HG03039 (cell line): ENCODE data around the gene SLIT3.

ENCODE experiments used
- ATAC-seq: cut with Tn5 transposase; IDR thresholded peaks from one replicate; pipeline ENCODE4 v1.9.1; 2021; ENCODE audit warnings: mild to moderate bottlenecking, moderate library complexity; ENCODE audit not compliant: unreplicated experiment

Gene SLIT3

DNA sequence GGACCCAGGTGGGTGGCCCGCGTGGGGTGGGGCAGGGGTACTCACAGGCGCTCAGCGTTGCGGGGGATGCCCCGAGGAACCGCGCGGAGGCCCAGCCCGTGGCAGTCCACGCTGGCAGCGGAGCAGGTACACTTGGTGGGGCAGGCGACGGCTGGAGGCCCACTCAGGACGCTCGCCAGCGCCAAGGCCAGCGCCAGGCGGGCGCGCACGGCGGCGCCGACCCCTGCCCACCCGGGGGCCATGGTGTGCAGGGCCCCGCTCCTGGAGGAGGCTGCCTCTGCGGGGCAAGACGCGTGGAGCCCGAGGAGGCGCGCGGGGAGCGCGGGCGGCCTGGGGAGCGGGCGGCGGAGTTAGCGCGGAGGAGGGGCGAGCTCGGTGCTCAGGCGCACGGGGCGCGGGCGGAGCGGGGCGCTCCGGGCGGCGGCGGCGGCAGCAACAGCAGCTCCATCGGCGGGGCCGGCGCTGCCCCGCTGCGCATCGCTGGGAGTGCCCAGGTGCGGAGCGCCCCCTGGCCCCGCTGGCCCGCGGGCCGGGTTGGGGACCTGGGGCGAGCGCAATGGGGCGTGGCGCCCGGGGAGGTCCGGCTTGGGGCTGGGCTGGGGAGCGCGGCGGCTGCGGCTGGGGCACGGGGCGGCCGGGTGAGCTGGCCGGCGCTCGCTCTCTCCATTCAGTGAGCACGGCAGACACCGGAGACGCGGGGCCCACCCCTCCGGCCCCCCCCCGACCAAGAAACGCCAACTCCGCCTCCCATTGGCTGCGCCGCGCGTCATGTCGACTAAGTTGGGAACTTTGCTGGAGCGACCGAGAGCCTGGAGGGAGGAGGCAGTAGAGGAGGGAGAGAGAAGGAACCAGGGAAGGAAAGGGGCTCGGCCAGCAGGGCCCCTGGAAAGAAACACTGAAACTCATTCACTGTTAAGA is at the start of gene SLIT3:
TSS of gene SLIT3 (minus strand) at position 672 of the 918 bp plus-strand sequence. CDS start at position 242, 430 bp downstream.
- no peak for ATAC-seq

DNA sequence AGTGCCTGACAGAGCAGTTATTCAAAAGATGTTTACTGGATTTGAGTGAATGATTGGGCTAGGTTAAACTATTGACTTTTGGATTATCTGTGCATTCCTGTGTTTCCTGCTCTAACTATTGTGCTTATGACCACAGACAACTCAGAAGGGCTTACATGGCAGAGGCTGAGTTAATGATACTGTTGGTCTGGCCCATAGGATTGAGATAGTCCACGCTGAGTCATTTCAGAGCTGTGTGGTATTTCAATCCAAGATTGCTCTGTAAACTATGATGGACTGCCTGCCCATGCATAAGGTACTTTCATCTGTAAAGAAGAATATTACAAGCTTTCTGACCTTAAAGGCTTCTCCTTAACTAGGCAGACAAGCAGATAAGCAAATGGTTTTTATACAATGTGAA is 49.1 kb upstream of the SLIT3 start:
- no peak for ATAC-seq

DNA sequence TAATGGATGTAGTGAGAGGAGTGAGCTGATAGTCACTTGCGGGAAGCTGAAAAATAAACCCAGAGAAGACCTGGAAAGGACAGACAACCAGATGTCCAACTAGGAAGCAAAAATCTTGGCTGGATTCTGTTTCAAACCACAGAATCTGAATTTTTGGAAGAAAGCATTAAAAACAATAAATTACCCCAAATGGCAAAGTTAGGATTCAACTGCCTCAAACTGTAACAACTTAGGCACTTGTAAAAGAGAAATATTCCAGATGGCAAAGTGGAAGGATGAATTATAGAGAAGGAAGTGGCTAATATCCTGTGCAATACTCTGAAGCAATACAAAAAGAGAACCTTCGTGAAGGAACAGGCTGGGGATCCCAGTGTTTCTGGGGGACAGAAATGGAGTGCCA is 46.8 kb upstream of the SLIT3 start:
- ATAC-seq, result no peak

DNA sequence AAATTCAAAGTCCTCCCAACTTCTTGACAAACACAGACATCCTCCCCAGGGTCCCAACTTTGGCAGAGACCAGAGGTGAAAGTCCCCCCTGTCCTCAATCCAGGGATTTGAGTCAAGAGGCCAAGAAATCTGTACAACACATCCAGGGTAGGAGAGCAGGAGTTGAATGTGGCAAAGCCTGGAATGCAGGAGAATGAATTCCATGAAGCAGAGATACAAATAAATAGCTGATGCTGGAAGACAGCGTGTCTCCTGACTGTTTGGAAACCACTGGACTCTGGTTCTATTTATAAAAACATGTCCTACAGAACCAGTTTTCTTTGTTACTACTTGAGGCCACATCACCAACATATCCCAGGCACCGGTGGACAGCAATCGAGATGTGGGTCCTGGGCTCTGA is 43.7 kb upstream of the SLIT3 start:
- ATAC-seq, result no peak

DNA sequence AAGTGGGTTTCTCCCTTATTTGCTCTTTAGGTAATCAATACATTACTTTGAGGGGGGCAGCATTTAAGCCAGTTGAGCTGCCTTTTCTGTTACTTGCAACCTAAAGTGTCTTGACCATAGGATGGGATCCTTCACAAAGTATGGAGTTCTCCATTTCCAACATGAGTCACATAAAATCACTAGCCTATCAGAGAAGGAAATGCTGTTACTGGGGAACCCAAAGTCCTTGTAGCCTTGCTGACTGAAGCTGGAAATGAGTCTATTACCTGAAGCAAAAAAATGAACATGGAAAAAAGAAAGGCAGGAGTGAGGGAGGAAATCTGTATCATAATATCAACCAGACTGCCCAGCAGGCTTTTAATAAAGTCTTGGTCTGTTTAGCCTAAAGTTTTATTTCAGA is 42.8 kb upstream of the SLIT3 start:
- ATAC-seq, result no peak

DNA sequence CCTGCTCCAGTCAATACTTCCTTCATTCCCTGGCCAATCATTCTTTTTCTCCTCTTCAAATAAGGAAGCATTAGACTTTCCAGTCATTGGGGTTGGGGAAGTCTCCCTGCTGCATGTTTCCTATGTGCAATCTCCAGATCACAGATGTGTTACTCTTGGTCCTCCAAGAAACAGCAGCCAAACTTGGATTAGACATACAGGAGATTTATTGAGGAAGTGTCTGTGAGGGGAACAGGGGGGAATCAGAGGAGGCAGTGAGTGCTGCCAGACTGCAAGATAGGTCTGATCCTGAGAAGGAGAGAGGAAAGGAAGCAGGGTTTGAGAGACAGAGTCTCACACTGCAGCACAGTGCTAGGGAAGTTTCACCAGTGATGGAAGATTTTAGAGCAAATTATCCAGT is 40.6 kb upstream of the SLIT3 start:
- no peak for ATAC-seq

DNA sequence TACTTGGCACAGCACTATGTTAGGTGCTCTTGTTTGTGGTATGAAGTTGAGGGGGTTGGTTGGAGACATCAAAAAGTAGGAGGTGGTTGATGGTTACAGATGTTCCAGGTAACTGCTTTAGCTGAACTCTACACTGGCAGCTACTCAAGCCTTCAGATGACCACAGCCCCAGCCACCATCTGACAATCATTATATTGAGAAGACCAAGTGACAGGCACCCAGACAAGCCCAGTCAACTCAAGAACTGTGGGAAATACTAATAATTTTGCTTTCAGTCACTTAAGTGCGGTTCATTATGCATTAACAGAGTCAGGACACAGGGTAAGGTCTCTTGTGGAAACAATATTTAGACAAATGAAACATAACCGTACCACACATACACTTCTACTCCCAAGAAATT is 38.9 kb upstream of the SLIT3 start:
- ATAC-seq, result no peak

DNA sequence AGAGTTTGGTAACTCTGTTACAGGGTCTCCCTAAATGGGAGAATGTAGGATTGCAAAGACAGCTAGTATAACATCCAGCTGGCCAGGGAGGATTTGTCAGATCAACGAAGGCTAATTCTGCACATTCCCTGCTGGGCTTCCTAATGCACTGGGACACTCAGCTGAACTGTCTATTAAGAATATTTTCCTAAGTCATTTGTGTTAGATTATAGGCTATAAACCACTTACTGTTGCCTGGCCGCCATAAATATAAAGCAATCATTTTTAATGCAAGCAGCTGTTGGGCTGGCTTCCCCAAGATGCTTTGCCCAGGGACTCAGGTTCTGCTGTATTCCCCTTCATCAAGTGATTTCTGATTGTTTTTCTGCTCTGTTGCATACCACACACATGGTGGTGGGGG is 35.3 kb upstream of the SLIT3 start:
- ATAC-seq, result no peak

DNA sequence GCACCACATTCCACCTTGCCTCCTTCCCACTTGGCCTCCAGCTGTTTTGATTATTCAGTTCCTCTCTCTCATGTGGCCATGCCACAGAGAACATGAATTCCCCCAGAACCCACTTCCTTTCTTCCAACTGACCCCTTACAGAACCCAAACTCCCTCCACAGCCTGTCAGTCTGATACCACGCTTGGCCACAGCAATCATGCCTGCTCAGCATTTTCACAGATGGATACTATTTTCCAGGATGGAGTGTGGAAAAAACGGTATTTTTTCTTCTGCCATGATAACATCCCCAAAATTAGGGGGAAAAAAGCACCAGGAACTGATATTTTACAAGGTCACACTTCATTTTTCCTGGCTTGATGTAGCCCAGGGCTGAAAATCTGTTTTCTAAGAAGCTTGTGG is 34.9 kb upstream of the SLIT3 start:
- ATAC-seq, result no peak

DNA sequence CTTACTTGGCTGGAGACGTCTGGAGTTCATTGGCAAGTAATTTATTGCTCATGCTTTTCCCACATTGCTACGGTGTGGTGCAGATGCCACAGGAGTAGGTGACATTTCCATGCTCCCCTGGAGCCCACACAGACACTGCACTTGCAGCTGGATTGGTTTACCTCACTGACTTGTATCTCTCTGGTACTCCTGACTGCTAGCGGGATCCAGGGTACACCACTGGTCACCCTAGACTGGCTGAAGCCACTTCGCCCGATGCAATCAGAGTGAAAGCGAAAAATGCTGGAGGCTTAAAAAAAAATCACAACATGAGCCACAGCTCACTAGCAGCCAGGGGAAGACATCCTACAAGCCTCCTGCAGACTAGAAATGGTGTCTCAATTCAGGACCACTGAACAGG is 32.6 kb upstream of the SLIT3 start:
- no peak for ATAC-seq

DNA sequence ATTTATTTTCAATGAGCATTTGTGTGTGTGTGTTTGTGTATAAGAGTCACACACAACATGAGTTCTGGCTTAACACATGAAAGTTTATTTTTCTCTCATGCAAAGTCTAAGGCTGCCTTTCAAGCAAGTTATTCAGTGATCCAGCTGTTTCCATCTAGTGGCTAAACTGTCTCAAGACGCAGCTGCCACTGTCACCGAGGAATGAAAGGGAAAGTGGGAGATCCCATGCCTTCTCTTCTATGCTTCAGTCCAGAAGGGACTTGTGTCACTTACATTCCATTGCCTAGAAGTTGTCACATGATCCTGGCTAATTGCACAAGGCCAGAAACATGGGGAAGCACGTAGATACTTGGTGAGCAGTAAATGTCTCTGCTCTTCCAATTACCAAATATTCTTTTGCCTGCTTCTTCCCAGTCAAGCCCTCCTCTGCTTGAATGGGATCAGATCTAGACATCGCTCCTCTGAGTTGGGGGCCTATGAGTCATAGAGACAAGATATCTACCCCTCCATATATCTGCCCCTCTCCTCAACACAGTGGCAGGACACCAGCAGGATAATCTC is 30.4 kb upstream of the SLIT3 start:
- ATAC-seq, result no peak

DNA sequence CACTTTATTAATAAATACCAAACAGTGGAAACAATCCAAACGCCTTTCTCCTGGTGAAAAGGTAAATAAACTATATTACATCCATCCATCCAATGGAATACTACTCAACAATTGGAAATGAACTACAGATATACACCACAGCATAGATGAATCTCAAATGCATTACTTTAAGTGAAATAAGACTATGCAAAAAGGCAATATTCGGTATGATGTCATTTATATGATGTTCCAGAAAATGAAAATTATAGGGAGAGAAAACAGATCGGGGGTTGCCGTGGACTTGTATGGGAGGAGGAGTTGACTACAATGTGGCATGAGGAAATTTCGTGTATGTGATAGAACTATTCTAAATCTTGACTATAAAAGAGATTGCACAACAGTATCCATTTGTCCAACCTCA is 27.5 kb upstream of the SLIT3 start:
- no peak for ATAC-seq

DNA sequence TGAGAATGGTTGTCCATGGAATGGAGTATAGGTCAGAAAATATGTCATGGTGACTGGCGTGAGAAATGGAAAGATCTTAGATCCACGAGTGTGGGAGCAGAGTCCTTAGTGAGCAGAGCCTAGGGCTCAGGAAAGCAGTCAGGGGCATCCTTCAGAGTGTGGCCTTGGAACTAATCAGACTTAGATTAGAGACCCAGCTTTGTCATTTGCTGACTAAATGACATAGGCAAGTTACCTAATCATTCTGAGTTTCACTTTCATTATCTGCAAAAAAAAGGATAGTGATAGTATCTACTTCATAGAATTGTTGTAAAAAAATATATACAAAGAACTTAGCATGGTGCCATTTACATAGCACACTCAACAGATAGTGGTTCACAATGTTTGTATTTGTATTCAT is 24.3 kb upstream of the SLIT3 start:
- no peak for ATAC-seq

DNA sequence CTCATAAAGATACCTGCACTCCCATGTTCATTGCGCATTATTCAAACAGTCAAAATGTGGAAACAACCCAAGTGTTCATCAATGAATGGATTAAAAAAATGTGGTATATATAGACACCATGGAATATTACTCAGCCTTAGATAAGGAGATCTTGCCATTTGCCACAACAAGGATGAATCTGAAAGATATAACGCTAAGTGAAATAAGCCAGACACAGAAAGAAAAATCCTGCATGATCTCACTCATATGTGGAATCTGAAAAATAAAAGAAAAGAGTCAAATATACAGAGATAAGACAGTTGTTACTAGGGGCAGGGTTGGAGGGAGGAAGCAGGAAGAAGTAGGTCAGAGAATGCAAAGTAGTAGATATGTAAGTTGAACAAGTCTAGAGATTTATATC is 17.6 kb upstream of the SLIT3 start:
- no peak for ATAC-seq

DNA sequence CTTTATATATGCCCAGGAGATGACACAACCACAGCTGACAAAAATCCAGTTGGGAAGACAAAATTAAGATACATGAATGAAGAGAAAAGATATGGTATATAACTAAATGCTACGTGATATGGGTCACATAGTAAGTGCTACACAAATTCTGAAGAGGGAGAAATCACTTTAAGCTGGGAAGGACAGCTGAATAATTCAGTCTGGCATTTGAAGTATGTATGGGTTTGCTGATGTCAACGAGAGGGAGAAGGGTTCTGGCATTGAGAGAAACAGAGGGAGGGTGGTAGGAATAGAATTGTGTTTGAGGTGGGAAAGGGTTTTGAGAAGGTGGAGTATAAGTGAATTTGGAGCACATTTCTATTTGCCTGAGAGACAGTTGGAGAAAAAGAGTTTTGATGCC is 6.7 kb upstream of the SLIT3 start:
- no peak for ATAC-seq

DNA sequence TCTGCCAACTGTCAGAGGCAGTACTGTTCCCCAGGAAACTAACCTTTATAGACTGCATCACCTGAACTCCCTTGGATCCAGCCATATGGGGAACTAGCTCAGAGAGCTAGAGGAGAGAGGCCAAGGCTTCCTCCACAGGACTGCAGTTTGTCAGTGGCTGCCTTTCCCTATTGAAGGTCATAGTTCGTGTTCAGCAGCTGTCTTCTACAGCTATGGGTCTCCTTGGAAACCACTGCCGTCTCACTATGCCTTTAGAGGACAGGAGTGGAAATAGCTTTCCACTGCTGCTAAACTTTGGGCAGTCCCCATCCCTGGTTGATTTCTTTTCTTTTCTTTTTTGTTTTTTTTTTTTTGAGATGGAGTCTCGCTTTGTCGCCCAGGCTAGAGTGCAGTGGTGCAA is 4.4 kb upstream of the SLIT3 start:
- no peak for ATAC-seq

DNA sequence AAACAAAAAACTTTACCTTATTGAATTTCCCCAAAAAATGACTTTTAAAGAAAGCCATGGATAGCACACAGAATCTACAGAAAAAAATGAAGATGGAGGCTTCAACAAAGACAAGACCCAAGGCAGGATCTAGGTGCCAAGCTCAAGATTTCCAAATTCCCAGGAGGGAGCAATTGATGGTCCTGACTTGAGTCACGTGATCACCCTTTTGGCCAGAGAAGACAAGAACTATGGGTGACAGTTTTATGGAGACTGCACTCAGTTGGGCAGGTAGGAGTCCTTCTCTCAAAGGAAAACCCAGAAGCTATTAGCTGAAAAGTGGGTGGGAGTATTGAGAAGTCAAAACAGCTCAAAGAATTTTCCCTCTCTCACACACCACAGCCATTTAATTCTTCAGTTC is 3.2 kb upstream of the SLIT3 start:
- no peak for ATAC-seq

DNA sequence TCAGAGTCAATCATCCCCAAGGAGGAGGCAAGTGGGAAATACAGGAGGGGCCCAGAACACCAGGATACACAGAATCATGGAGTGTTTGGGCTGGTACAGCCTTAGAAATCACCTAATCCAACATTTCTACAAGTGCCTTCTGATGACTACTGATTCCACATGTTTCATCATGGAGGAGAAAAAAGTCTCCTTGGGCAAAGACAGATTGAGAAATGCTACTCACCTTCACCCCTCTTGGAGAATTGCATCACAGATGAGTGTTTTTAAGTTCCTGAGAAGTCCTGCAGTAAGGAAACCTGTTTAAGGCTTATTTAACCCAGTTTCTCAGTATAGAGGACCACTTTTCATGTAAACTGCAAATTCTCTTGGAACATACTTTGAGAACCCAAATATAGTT is 2.2 kb upstream of the SLIT3 start:
- no peak for ATAC-seq

DNA sequence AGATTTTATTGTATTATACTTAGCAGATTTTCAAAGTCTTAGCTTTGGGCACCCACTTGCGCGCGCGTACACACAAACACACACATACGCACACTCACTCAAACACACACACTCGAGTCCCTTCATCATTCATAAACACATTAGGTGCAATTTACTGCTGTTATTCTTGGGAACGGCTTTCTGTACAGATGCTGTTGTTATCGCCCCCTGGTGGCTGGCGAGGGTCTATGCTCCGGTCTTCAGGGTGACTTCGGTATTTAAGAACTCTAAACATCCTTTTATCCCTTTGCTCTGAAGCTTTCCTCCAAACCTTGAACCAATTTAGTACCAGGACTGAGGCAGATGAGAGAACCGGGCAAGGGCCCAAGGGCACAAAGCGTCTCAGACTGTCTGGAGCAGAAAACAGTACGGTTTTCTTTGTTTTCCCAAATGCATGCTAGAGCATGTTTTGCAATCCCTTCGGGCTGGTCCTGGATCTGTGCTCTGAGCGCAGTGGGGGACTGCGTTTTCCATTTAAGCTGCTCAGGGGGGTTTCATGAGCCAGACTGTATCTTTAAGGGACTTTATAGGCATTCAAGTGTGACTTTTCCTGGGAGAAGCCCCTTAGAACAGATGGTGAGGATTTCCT is 1.7 kb upstream of the SLIT3 start:
- ATAC-seq, result no peak

DNA sequence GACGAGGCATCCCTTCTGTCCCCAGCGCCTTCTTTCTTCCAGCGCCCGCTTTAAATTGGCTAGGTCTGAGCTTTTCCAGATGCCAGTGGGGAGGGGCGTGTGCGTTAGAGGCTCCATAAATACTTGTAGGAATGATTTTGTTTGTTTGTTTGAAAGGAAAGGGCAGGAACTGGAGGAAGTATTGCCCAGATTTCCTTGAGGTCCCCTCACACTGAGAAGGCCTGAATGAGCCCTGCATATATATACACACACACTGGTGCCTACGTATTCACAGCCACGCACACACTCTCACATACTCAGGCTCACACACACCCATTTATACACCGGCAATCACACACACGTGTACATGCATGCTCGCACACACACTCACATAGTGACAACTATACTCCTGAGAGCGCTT is 1.0 kb upstream of the SLIT3 start:
- ATAC-seq, result no peak

DNA sequence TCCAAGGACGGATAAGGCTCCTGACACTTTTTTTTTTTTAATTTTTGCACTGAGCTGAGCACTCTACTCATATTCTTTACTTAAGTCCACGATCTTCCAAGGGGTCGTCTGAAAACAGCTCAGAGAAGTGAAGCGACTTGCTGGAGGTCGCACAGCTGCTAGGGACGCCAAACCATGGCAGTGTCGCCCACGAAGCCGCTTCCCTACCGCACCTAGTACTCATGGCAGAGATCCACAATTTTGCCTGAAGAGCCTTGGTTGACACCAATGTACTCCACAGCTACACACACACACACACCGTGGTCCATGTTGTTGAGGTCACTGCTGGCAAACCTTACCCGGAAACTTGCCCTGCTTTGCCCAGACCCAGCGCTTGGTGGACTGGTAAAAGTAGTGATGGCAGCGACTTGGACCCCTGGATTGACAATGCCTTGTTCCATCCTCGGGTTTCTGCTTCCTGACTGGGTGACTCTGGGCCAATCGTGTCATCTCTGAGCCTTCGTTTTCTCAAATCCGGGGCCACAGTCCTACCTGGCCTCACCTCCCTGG is 521 bp upstream of the SLIT3 start:
- no peak for ATAC-seq
